ENCODE measurements around the gene GPR171.
"Not testable (repeated sequence)": the region's sequence is repeated elsewhere in the genome, so short reads cannot be mapped to it uniquely, and the experiment has no call there.

Gene GPR171

GRCh38 chr3:151178208-151178845 is 24.7 kb downstream of the GPR171 start:
- no peak overlapping the region for H3K4me3 ChIP-seq (replicated peaks; ENCODE audit: low read depth, low read length)
- no peak for DNase-seq (ENCODE audit: low read depth)
- TF ChIP-seq CTCF (IDR thresholded peaks at IDR 0.05; ENCODE audit: low read length, missing control alignments): no peak

- DNase-seq (ENCODE audit: low read depth): no peak
- TF ChIP-seq CTCF (IDR thresholded peaks at IDR 0.05; ENCODE audit: low read length, missing control alignments): no peak
- no peak overlapping the region for H3K4me3 ChIP-seq (replicated peaks; ENCODE audit: low read depth, low read length)
These were observed 27.1 kb downstream of the GPR171 start for GRCh38 chr3:151175952-151176351.

- no peak for DNase-seq (ENCODE audit: low read depth)
- no peak overlapping the region for H3K4me3 ChIP-seq (replicated peaks; ENCODE audit: low read depth, low read length)
- no peak for TF ChIP-seq CTCF (IDR thresholded peaks at IDR 0.05; ENCODE audit: low read length, missing control alignments)
These were observed 28.7 kb downstream of the GPR171 start for GRCh38 chr3:151174351-151174750.

DNA sequence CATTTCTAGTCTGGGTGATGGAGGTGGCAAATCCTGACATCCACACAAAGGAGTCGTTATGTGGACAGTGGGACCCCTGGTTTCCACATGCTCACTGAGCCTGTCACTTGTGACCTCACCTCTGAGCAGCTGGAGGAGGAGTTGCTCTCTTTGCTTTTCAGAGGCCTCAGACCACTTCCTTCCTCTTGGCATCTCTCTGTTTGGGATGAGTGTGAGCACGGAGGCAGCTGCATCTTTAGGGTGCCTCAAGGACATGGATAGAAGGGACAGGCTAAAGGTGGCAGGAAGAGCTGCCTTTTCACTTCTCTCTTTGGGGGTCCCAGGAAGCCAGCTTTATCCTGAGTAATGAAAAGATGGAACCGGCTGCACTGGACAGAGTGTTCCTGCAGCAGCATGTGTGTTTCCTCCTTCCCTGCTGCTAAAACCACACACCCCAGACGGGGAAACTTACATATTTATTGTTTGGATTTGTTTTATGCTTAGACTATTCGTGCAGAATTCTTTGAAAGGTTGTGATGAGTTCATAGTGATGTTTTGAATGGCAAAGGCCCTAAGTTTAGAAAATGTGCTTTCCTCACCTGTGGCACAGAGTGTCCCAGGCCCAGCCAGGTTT is 31.8 kb downstream of the GPR171 start:
- no peak overlapping the region for H3K4me3 ChIP-seq (replicated peaks; ENCODE audit: low read depth, low read length)
- no peak for TF ChIP-seq CTCF (IDR thresholded peaks at IDR 0.05; ENCODE audit: low read length, missing control alignments)
- no peak for DNase-seq (ENCODE audit: low read depth)

DNA sequence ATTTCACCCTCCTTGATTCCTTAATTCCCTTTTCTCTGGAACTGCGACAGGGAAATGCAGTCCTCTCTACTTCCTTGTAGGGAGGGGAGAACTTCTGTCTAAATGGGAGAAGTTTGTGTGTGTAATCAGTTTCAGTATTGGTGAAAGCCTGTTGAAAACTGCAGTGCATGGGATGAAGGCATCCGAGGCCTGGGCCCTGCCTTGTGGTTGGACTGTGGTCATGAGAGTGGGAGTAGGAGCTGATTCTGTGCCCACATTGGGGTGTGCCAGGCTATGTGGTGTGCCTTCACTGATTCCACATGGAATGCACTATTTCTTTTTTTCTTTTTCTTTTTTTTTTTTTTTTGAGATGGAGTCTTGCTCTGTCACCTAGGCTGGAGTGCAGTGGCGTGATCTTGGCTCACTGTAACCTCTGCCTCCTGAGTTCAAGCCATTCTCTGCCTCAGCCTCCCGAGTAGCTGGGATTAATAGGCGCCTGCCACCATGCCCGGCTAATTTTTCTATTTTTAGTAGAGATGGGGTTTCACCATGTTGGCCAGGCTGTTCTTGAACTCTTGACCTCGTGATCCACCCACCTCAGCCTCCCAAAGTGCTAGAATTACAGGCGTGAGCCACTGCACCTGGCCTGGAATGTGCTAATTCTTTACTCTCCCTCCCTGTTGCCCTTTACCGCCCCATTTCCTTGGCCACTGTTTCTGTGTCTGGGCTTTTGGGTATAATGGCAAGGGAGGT is 32.9 kb downstream of the GPR171 start:
- H3K4me3 ChIP-seq (replicated peaks; ENCODE audit: low read depth, low read length); DNase-seq (ENCODE audit: low read depth): not testable (repeated sequence)

DNA sequence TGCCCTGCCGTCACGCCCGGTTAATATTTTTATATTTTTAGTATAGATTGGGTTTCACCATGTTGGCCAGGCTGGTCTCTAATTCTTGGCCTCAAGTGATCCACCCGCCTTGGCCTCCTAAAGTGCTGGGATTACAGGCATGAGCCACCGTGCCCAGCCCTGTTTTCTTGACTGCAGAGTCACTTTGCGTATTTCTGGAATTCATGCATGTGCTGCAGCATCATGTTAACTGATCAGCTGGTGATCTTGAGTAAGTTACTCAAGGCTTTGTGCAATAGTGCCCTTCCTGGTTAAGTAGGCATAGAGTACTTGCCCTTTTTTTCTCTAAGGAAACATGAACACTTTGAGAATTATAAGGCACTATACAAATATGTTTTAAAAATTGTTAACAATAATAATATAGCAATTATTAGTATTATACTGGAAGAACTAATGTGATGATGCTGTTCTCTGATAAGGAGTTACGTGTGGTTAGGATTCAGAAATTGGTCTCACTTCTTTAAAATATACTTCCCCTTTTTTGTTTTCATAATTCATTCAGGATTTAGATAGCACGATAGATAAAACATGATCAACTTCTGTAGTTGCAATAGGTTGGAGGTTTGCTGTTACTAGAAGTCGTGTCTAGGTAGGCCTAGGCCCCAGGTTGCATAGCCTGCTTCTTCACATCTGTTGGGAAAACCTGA is 33.6 kb downstream of the GPR171 start:
- no peak for DNase-seq (ENCODE audit: low read depth)
- TF ChIP-seq CTCF (IDR thresholded peaks at IDR 0.05; ENCODE audit: low read length, missing control alignments): no peak
- no peak overlapping the region for H3K4me3 ChIP-seq (replicated peaks; ENCODE audit: low read depth, low read length)

Measured in fibroblast of pulmonary artery (primary cell).